CD4-positive, alpha-beta T cell treated with Interleukin-12 subunit alpha and Interleukin-12 subunit beta, for 1 hour (primary cell): ENCODE measurements around the gene MZT1.

ENCODE experiments used
- DNase-seq: peaks from one replicate; pipeline ENCODE4 v3.0.0-alpha.2; 2020

MZT1 gene

DNA sequence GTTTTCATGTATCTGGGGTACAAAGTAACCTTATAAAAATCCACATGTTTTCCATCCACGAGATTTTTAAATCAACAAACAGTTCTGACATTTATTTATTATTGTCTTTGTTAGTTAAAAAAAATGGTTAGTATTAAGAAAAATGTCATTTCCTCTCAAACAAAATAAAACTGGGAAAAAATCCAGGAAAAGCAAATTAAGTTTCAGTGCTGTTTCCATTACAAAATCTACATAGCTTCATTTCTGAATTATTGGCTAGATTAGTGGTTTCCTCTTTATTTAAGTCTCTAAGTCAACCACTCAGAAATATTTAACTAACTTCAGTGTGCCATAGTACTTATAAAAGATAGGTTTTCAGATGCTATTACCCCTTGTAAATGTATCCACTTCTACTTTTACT is 49.1 kb downstream of the MZT1 start:
- DNase-seq = no peak

GRCh38 chr13:72677431-72677830 is 50.0 kb downstream of the MZT1 start:
- DNase-seq = no peak

GRCh38 chr13:72666391-72666790 is 61.0 kb downstream of the MZT1 start:
- no peak for DNase-seq

- no peak for DNase-seq
Observed at GRCh38 chr13:72662548-72662947, 64.9 kb downstream of the MZT1 start.
